ENCODE results near the gene DUSP10. TPM values are rescaled to one million over a fixed set of nuclear protein-coding genes. Genes with fewer than 3 reads are reported as not detected.

Gene DUSP10
- total and polyA plus RNA-seq, 2 of the 13 experiments (the other 11 are each of a cell fraction or from before 2014, with no cell fraction given), result 2.1 to 4.4 TPM

DNA sequence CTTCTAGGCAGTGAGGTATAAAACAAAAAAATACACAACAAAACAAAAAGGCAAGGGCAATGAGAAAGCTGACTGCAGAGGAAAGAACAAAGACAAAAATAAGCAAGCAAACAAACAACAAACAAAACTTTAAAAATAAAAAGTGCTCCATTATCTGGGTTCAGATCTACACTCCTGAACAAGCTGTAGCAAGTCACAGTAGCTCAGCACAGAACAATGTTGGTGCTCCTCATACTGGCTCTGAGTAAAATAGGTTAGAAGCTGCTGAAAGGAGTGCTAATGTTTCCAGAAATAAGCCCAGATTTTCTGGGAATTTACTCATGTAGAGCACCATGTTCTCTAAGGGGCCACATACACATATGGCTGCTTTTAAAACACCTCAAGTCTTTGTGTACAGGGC is 16.6 kb upstream of the DUSP10 start:
- H3K36me3 ChIP-seq (replicated peaks in 1 of 2; ENCODE audit: control insufficient read depth in 1 of 2, insufficient read depth in 2 of 2, low read length in 2 of 2), result no peaks in the 10 kb centered on the region
- H3K27me3 ChIP-seq (ENCODE audit: control insufficient read depth in 1 of 2, insufficient read depth in 2 of 2, low read length in 2 of 2), result no peaks in the 10 kb centered on the region
- H2AFZ ChIP-seq (ENCODE audit: low read length), result no peak overlapping the region
- TF ChIP-seq ZNF550 (CRISPR knock-in tag; IDR thresholded peaks at IDR 0.05; ENCODE audit: borderline replicate concordance), result no peak
- TF ChIP-seq SCMH1 (CRISPR knock-in tag; IDR thresholded peaks at IDR 0.05; ENCODE audit: borderline replicate concordance), result no peak
- TF ChIP-seq RFX3 (CRISPR knock-in tag; IDR thresholded peaks at IDR 0.05), result no peak
- TF ChIP-seq, protein P1, sequence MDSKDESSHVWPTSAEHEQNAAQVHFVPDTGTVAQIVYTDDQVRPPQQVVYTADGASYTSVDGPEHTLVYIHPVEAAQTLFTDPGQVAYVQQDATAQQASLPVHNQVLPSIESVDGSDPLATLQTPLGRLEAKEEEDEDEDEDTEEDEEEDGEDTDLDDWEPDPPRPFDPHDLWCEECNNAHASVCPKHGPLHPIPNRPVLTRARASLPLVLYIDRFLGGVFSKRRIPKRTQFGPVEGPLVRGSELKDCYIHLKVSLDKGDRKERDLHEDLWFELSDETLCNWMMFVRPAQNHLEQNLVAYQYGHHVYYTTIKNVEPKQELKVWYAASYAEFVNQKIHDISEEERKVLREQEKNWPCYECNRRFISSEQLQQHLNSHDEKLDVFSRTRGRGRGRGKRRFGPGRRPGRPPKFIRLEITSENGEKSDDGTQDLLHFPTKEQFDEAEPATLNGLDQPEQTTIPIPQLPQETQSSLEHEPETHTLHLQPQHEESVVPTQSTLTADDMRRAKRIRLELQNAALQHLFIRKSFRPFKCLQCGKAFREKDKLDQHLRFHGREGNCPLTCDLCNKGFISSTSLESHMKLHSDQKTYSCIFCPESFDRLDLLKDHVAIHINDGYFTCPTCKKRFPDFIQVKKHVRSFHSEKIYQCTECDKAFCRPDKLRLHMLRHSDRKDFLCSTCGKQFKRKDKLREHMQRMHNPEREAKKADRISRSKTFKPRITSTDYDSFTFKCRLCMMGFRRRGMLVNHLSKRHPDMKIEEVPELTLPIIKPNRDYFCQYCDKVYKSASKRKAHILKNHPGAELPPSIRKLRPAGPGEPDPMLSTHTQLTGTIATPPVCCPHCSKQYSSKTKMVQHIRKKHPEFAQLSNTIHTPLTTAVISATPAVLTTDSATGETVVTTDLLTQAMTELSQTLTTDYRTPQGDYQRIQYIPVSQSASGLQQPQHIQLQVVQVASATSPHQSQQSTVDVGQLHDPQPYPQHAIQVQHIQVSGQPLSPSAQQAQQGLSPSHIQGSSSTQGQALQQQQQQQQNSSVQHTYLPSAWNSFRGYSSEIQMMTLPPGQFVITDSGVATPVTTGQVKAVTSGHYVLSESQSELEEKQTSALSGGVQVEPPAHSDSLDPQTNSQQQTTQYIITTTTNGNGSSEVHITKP (CRISPR knock-in tag; IDR thresholded peaks at IDR 0.05; ENCODE audit: low read depth), result no peak
- TF ChIP-seq ZNF768 (CRISPR knock-in tag; IDR thresholded peaks at IDR 0.05), result no peak
- TF ChIP-seq ZNF350 (CRISPR knock-in tag; IDR thresholded peaks at IDR 0.05; ENCODE audit: borderline replicate concordance, low read depth), result no peak
- TF ChIP-seq RFXANK (CRISPR knock-in tag; IDR thresholded peaks at IDR 0.05), result no peak
- no peak for TF ChIP-seq ZNF263 (CRISPR knock-in tag; IDR thresholded peaks at IDR 0.05)
- TF ChIP-seq, protein P2, sequence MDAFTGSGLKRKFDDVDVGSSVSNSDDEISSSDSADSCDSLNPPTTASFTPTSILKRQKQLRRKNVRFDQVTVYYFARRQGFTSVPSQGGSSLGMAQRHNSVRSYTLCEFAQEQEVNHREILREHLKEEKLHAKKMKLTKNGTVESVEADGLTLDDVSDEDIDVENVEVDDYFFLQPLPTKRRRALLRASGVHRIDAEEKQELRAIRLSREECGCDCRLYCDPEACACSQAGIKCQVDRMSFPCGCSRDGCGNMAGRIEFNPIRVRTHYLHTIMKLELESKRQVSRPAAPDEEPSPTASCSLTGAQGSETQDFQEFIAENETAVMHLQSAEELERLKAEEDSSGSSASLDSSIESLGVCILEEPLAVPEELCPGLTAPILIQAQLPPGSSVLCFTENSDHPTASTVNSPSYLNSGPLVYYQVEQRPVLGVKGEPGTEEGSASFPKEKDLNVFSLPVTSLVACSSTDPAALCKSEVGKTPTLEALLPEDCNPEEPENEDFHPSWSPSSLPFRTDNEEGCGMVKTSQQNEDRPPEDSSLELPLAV (CRISPR knock-in tag; conservative IDR thresholded peaks at IDR 0.05; ENCODE audit: low read depth), result no peak
- no peak for TF ChIP-seq MEF2D (CRISPR knock-in tag; IDR thresholded peaks at IDR 0.05)
- TF ChIP-seq PLRG1 (conservative IDR thresholded peaks at IDR 0.05), result no peak
- no peak for TF ChIP-seq HDAC2 (CRISPR knock-in tag; IDR thresholded peaks at IDR 0.05)
- TF ChIP-seq ZSCAN22 (CRISPR knock-in tag; IDR thresholded peaks at IDR 0.05), result no peak
- no peak for TF ChIP-seq ARNT2 (CRISPR knock-in tag; IDR thresholded peaks at IDR 0.05; ENCODE audit: low read depth)
- no peak for TF ChIP-seq NR2F6 (IDR thresholded peaks at IDR 0.05)
- no peak for TF ChIP-seq NR2F6 (CRISPR knock-in tag; IDR thresholded peaks at IDR 0.05)
- TF ChIP-seq, protein P3, sequence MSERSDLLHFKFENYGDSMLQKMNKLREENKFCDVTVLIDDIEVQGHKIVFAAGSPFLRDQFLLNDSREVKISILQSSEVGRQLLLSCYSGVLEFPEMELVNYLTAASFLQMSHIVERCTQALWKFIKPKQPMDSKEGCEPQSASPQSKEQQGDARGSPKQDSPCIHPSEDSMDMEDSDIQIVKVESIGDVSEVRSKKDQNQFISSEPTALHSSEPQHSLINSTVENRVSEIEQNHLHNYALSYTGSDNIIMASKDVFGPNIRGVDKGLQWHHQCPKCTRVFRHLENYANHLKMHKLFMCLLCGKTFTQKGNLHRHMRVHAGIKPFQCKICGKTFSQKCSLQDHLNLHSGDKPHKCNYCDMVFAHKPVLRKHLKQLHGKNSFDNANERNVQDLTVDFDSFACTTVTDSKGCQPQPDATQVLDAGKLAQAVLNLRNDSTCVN (CRISPR knock-in tag; IDR thresholded peaks at IDR 0.05; ENCODE audit: borderline replicate concordance), result no peak
- TF ChIP-seq SMAD3 (CRISPR knock-in tag; IDR thresholded peaks at IDR 0.05), result no peak
- TF ChIP-seq, protein P4, sequence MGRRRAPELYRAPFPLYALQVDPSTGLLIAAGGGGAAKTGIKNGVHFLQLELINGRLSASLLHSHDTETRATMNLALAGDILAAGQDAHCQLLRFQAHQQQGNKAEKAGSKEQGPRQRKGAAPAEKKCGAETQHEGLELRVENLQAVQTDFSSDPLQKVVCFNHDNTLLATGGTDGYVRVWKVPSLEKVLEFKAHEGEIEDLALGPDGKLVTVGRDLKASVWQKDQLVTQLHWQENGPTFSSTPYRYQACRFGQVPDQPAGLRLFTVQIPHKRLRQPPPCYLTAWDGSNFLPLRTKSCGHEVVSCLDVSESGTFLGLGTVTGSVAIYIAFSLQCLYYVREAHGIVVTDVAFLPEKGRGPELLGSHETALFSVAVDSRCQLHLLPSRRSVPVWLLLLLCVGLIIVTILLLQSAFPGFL (CRISPR knock-in tag; IDR thresholded peaks at IDR 0.05), result no peak
- no peak for TF ChIP-seq SMC3 (IDR thresholded peaks at IDR 0.05; ENCODE audit: low read length)
- H3K4me2 ChIP-seq (ENCODE audit: low read depth, low read length), result no peak overlapping the region
- DNase-seq (ENCODE audit: low spot score) (no peak), FAIRE-seq (no peak), ATAC-seq (no peak)
- no peaks in the 10 kb centered on the region for H3K79me2 ChIP-seq (ENCODE audit: insufficient read depth, low read length)
- H3K4me1 ChIP-seq (ENCODE audit: insufficient read depth, low read length), result no peaks in the 10 kb centered on the region
- ChIA-PET POLR2A (no interaction called here), CTCF (ENCODE audit: low intra/inter-chr PET ratio, low total read pairs) (no interaction called here)
- H3K4me3 ChIP-seq (replicated peaks in 1 of 3; ENCODE audit: insufficient read depth in 1 of 3, low read depth in 2 of 3, low read length in 3 of 3), result no peak overlapping the region
- no peak overlapping the region for H3K27ac ChIP-seq (ENCODE audit: extremely low read length, insufficient read depth, low read length)
- no peaks in the 10 kb centered on the region for H4K20me1 ChIP-seq (ENCODE audit: insufficient read depth, low read length)
- in situ Hi-C loops (cut with HindIII; ENCODE audit: extremely low pct_ligation_motif_present, low pct_unique_long_range_greater_than_20kb), result no loop called here
- no peaks in the 10 kb centered on the region for H3K9me3 ChIP-seq (ENCODE audit: low read length)
- no peak overlapping the region for H3K9ac ChIP-seq (ENCODE audit: insufficient read depth, low read depth, low read length)
- intact Hi-C loops (cut with micrococcal nuclease; ENCODE audit: unreplicated experiment), result no loop called here
- BruUV-seq (replicated peaks), result no TSS peak
